SHP77 treated with DMSO at 0.1 percent for 48 hours (cell line): ENCODE measurements around the gene RPL12.
A peak's percentile ranks its signal among the peaks of the same experiment; 100 is the strongest.

Experiments used
- DNase-seq: peaks from one replicate; lab custom pipeline; 2025; lab: John Stamatoyannopoulos, UW

The RPL12 gene

DNA sequence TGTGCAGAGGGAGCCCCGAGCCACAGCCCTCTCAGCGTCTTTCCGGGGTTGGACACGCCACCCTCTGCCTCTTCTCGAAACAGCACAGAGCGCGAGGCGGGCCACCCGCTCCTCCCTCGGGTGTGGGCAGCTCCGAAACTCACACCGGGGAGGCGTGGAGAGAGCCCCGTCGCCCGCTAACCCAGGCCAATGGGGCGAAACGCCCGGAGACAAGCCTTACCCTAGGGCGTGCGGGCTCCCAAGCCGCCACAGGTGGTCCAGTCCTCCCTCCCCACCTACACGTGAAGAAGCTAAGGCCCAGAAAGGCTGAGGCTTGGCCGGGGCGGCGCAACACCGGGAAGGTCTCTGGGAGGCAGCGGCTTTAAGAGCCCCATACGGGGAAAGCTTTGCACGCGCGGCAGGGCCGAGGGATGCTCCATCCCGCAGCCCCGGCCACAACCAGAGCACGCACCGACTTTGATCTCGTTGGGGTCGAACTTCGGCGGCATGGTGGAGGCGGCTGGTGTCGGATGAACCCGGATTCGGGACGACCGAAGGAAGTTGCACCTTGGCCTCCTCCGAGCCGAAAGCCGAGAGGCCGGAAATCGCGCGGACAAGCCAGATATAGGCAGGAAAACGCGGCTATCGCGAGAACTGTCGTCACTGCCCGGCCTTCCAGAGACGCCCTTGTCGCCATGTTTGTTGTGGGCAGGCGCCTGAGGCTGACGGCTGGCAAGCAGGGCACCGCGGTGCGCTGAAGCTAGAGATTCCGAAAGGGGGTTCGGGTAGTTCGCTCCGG, at the start of gene RPL12, which contains the start of gene LRSAM1:
Gene RPL12 (minus strand): TSS at position 577 of the 778 bp plus-strand sequence. CDS start 89 bp downstream, at position 488.
Gene LRSAM1 (plus strand): TSS at position 681 of the 778 bp plus-strand sequence. CDS start 3,018 bp downstream, outside the sequence.
- DNase-seq: peak; percentile 75

DNA sequence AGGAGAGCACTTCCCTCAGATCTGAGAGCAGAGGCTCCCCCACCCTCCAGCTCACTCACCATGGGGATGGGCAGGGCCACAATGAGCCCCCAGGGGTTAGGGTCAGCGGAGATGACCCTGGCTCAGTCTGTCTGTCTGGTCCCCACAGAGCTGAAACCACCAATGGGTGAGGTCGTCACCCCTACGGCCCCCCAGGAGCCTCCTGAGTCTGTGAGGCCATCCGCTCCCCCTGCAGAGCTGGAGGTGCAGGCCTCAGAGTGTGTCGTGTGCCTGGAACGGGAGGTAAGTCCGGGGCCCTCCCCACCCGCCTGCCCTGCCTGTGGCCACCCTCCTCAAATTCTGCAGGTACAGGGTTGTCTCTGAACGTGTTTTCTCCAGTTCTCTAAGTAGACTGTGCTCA, 49.7 kb upstream of the RPL12 start:
- no peak for DNase-seq

DNA sequence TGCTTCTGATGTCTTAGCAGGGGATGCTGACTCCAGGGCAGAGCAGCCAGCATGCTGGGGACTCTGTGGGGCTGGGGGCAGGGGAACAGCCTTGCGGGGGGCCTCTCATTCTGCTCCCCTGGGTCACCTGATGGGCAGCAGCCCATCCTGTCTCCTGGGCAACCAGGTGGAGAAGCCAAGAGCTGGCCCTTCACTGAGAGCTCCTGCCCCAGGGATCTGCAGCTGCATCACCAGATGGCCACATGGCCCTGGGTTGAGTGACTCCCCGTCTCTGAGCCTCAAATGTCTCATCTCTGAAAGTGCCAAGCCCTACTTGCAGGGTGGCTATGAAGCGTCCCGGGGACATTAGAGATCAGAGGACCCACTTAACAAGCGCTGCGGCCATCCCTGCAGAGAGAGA, 49.2 kb upstream of the RPL12 start:
- no peak for DNase-seq

DNA sequence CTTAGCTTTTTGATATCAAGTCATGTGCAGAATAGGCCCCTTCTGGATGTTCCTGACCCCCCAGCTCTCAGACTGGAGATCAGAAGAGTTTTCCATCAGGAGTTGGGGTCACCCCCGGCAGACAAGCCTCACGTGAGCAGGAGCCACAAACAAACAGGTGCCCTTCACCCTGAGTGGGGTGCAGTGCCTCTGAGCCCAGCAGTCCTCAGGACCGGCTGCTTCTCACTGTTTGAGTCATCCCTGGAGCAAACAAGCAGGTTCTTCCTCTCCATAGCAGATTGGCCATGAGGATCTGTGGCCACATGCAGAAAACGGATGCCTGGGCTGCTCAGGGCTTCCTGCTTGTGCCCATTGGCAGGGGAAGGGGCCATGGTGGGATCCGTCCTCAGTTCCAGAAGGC, 47.1 kb upstream of the RPL12 start:
- no peak for DNase-seq

DNA sequence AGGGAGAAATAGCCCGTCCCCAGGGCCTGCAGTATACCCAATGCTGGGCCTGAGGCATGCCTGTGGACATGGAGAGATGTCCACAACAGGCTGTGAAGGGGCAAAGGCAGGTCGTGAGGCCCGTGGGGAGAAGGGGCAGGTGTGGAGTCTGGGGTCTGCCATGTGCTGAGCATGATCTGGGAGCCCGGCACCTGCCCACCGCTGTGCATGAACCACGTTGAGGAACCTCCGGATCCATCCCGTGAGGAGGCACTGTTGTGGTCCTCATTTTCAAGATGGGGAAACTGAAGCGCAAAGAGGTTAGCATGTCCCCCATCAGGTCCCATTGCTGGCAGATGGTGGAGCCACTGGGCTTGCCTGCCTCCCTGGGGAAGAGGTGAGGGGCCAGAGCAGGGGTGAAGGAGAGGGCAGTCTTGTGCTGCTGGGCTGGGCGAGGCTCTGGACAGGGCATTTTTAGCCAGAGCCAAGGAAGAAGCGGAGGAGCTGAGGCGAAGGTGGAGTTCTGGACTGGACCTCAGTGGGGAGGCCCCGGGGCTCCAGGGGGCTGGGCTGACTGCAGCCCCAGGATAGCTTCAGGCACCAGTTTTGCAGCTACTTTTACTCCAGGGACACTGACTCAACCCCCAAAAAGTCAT, 46.6 kb upstream of the RPL12 start:
- no peak for DNase-seq

DNA sequence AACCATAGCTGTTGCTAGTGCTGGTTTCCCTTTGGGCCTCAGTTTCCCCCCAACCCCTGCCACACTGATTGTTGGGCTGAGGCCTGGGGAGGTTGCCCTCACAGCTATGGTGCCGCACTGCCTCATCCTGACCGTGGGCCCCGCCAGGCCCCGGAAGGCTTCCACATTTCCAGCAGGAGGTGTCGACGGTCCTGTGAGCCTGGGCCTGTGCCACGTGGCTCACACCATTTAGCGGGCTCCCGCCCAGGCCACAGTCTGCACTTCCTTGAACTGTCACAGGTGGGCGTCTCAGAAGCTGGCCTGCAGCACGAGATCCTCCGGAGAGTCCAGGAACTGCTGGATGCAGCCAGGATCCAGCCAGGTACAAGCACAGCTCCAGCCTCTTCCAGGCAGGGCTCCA, 45.8 kb upstream of the RPL12 start:
- DNase-seq: no peak

DNA sequence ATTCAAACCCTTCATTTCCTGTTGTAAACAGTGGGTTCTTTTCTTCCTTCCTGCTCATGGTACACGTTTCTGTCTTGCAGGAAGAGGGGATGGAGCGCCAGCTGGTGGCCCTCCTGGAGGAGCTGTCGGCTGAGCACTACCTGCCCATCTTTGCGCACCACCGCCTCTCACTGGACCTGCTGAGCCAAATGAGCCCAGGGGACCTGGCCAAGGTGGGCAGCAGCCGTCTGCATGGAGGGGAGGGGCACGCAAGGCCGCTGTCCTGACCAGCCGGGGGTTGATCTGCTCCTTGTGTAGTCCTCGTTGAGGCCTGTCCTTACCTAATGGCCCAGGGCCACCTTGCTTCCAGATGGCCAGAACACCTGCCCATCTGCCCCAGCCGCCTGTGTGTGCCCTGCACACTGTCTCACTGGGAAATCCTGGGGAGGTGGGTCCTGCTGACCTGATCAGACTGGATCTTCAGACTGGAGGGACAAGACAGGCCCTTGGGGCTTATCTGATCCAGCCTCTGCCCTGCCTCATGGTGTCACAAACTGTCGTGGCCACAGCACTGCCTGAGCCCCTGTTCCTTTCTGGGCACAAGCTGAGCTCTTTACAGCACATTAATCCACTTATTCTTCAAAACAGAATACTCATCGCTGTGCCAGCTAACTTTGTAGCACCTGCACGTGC, 44.8 kb upstream of the RPL12 start:
- DNase-seq: no peak

DNA sequence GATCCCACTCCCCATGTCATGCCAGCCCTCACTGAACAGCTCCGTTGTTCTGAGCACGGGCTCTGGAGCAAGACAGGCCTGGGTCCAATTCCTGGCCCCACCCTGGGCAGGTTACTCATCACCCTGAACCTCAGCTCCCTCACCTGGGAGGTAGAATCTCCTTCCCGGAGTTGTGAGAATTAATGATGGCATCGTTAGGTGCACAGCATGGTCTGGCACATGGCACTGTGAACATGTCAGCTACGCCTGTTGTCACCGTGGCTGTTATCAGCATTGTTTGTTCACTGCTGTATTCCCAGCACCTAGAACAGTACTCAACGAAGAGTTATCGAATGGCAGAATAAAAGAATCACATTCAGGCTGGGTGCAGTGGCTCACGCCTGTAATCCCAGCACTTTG, 43.1 kb upstream of the RPL12 start:
- DNase-seq: no peak

DNA sequence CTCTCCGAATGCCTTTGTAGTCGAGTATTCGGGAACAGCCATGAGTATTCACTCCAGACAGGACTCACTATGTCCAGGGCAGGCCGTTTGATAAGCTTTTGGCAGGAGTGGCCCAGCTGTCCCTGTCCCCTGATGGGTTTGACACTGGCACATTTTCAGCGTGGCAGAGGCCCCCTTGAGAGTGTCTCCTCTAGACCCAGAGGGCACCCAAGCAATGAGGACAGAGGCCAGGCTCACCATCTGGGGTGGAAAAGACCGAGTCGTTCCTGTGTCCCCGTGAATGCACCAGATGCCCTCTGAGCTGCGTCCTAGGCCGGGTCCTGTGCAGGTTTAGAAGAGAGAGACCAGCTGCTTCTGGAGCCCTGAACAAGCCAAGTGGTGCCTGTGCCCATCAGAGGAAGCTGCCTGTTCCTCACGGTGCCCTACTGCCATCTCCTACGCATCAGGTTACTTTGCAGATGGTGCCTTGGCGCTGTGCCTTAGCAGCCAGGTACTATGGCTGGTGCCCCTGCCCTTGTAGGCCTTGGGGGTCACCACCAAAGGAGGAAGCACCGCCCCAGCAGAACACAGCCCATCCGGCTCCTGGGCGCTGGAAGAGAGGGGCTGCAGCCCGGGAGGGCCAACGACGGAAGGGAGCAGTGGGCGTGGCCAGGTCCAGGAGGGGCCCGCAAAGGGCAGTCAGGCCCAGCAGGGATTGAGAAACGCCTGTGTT, 42.5 kb upstream of the RPL12 start:
- no peak for DNase-seq

DNA sequence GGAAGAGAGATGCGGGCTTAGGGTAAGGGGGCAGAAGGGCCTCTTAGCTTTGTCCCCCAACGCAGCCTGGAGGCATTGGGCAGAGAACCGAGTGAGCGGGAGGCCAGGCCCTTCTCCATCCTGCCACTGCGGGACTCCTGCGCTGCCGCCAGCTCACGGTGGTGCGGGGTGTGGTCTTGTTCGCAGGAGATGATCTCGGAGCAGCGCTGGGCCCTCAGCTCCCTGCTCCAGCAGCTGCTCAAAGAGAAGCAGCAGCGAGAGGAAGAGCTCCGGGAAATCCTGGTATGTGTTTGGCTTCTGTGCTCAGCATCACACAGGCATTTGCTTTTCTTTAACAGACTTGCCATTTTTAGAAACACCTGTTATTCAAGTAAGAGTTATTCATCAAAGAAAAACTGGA, 41.4 kb upstream of the RPL12 start:
- no peak for DNase-seq

DNA sequence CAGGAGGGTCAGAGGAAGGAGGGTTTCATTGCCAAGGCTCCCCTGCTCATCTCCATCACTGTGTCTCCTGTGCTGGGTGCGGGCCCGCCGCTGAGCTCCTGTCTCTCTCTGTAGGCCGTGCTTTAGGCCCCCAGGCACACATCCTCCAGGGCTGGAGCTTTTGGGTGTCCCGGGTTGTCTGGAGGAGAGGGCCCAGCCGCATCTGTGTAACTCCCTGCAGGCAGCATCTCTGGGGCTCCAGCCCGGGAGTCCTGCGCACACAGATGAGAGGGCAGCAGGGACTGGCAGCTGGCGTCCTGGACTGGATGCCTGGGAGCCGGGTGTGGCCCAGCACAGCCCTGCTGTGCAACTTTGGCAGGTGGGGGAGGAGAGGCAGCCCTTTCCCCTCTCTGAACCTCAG, 40.3 kb upstream of the RPL12 start:
- no peak for DNase-seq

DNA sequence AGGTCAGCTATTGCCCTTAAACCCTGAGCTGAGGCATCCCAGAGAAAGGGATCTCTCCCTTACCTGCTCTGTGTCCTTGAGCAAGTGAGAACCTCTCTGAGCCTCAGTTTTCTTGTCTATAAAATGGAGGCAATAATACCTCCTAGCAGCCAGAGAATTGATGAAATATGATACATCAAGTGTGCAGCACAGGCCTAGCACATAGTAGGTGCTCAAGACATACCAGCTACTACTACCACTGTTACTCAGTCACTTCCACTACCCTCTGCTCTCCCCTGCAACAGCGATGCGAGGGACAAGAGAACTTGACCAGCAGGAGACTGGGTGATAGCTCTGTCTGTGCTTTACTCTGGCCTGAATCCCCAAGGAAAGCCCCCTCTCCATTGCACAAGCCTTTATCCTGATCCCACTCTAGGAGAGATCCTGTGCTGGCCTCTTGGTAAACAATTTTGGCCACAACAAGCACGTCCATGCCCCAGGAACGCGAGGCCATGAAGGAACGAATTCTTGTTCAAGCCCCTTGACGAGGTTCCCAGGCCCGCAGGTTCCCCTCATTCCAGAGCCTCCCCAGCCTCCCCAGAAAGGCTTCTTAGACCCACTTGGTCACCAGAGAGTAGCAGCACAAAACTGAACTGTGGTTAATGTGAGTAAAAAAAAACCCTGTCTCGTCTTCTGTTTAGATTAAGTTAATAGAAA, 39.5 kb upstream of the RPL12 start:
- no peak for DNase-seq

DNA sequence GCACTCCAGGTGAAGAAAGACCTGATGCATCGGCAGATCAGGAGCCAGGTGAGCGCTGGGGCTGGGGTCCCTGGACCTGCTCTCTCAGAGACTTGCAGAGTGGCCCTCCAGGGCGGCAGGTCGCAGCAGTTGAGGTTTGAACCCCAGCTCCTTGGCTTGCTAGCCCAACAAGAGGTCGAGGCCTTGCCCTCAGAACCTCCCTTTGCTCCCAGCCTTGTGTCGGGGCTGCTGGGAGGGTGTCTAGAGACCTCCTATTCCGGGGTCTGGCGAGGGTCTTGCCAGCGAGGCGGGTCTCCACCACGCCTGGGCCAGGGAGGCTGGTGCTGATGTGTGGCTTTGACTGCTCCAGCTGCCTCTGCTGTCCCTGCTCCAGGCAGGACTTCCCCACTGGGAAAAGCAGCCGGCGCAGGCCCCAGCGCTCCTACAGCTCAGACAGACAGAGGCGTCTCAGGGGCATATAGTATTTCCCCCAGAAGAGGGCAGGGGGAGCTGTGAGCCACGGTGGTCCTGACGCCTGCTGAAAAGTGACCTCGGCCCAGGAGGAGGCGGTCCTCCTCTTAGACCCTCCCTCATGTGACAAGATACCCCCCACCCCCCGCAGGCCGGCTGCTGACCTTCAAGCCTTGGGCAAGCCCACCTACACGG, 38.4 kb upstream of the RPL12 start:
- no peak for DNase-seq

DNA sequence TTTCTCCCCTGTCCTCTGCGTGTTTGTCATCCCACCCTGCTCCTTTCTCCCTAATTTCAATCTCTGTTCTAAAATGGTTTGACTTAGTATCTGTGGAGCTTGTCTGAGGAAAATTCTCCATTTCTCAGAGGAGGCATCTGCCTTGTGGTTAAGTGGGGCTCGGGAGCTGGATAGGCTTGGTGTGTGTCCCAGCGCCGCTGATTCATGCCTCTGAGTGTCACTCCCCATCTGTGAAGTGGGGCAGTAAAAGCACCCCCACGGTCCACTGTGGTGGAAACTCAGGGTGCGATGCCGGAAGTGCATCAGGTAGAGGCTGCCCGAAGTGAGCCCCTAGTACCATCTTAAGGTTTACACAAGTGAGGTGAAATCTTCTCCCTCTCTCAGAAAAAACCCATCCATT, 37.7 kb upstream of the RPL12 start:
- DNase-seq: no peak

DNA sequence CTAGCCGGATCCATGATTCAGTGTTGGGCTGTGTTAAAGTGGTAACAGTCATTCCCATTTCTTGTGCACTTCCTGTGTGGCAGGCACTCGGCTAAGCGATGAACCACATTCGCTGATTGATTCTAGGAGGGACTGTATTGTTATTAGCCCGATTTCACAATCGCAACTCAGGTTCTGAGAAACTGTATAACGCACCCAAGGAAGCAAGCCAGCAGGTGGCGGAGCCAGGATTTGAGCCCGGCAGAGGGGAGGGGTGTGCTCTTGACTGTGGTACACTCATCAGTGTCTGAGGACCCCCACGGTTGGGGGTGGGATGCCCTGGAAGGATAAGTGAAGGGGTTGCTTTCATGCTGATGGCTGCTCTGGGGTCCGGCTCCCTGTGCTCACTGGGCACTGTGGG, 34.8 kb upstream of the RPL12 start:
- DNase-seq: no peak

DNA sequence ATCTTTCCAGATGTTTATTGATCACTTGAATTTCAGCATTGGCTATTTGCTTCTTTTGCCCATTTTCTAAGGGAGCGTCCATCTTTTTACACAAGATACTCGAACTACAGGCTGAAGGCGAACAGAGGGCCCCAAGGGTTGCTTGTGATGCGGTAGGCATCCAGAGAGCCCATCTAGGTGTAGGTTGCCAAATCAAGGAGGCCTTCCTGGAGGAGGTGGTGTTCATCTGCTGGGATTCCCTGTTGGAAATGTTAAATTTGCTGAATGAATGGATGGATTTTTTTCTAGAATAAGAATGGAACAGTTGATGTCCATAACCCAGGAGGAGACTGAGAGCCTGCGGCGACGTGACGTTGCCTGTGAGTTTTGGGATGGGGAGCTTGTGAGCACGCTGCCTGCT, 31.5 kb upstream of the RPL12 start:
- no peak for DNase-seq

DNA sequence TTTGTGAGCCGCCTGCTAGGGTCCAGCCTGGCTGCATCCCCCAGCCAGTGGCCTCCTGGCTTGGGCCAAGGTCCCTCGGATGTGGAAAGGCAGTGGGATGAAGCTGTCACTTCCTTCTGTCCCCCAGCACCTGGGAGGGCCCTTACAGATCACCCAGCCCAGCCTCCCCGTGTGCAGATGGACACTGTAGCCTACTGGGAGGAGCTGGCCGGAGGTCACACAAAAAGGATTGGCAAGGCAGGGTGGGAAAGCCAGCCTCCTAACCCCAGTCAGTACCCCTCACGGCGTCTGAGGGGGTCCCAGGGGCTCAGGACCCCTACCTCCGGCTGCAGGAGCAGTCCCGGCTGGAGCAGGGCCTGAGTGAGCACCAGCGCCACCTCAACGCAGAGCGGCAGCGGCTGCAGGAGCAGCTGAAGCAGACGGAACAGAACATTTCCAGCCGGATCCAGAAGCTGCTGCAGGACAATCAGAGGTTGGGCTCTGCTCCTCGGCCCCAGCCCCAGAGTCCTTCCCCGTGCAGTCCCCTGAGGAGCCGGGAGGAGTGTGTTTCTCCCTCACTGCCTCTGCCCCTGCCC, 28.4 kb upstream of the RPL12 start:
- DNase-seq: no peak

DNA sequence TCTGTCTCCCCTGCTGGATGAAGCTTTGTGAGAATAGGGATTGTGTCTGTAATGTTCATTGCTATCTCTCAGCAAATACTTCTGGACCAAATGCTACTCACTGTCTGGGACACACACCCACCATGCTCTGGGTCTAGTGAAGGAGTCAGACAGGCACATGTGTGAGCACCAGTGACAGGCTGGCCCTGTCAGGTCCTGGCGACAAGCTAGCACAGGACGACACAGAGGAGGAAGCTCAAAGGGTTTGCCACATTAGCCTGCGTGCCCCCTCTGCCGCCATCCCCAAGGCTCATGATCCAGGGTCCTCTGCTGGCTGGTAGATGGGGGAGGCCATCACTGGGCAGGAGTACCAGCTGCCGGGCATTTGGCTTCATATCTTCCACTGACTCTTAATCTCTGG, 23.4 kb upstream of the RPL12 start:
- no peak for DNase-seq

DNA sequence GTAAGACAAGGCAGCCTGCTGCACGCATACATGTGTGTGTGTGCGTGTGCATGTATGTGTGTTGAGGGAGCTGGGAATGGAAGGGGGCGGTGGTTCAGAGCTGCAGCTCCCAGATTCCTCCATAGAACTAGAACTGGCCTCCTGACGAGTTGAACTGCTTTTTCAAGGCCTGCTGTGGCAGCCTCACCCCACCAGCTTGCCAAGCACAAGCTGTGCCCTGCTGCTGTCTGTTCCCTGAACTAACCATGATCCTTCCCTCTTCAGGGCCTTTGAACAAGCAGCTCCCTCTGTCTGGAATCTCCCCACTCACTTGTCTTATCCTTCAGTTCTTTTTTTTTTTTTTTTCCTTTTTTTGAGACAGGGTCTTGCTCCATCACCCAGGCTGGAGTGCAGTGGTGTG, 22.7 kb upstream of the RPL12 start:
- no peak for DNase-seq

DNA sequence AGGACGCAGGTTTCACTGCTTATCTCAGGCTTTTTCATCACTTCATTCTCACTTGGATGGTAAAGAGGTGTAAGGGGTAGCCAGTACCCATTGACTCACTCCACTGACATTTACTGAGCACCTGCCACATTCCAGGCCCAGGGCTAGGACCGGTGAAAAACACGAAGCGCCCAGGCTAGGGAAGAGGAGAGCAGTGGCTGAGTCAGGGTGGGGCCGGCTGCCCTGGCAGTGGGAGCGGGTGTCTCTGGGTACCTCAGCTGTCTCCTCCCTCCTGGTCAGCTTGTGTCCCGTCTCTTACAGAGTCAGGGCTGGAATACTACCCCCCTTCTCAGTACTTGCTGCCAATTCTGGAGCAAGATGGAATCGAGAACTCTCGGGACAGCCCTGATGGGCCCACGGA, 22.3 kb upstream of the RPL12 start:
- no peak for DNase-seq

DNA sequence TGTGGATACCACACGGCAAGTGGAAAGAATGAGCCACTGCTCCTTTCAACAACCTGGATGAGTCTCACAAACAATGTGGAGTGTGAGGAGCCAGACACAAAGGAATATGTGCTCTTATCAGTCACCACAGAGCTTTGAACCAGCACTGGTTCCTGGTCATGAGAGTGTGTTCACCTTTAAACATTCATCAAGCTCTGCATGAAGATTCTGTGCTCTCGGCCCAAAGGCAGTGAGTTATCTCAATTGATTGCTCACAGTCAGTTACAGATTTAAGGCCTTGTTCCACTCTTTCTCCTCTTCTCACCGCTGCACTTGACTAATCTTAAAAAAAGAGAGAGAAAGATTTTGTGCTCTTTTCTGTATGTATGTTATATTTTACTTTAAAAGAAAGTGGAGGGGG, 19.5 kb upstream of the RPL12 start:
- DNase-seq: no peak
